PC-9 (cell line): Measurements from ENCODE around the gene EIF4G1. TPM values are rescaled to one million over a fixed set of nuclear protein-coding genes. Genes with fewer than 3 reads are reported as not detected.

Experiments used
- BruUV-seq: library from RNA; stranded (reverse); fragments of 400-500 nt; replicated peaks from 2 replicates; lab custom pipeline; 2021; lab: Mats Ljungman, UMichigan
- CTCF ChIA-PET: fragments of 300-600 bp; sonication (Branson Sonifier 250); formaldehyde crosslinking; loops from one replicate; lab custom pipeline; 2022; ENCODE audit warnings: antibody characterized with exemption; lab: Charles Lee
- POLR2A ChIA-PET: fragments of 300-600 bp; sonication (Branson Sonifier 250); formaldehyde crosslinking; loops from one replicate; lab custom pipeline; 2022; ENCODE audit warnings: antibody characterized with exemption; ENCODE audit not compliant: unreplicated experiment; lab: Charles Lee
- DNase-seq, 2 experiments: peaks; one replicate each; pipeline versions ENCODE4 v3.0.0 to v3.0.0-alpha.2; 2015 to 2022; ENCODE audit warnings: mixed read lengths in 1 of 2
- H2AFZ ChIP-seq: fragments of 200-600 bp; sonication (generic); 2 replicates; pipeline ENCODE4 v1.8.1; 2017; ENCODE audit warnings: antibody characterized with exemption
- H3F3A ChIP-seq: fragments of 200-600 bp; sonication (generic); 2 replicates; pipeline ENCODE4 v1.8.1; 2017; ENCODE audit warnings: antibody characterized with exemption, mild to moderate bottlenecking, low read depth; ENCODE audit not compliant: insufficient read depth
- H3K27ac ChIP-seq: fragments of 200-600 bp; sonication (generic); 2 replicates; pipeline ENCODE4 v1.6.1; 2016; ENCODE audit warnings: mixed run types
- H3K27me3 ChIP-seq: fragments of 200-600 bp; sonication (generic); 2 replicates; pipeline ENCODE4 v1.6.1; 2016; ENCODE audit warnings: low read depth, mixed run types; ENCODE audit not compliant: insufficient read depth
- H3K36me3 ChIP-seq: fragments of 200-600 bp; sonication (generic); 2 replicates; pipeline ENCODE4 v1.6.1; 2016; ENCODE audit warnings: low read depth, mixed run types
- H3K4me1 ChIP-seq: fragments of 200-600 bp; sonication (generic); replicated peaks from 2 replicates; pipeline ENCODE4 v1.6.1; 2016; ENCODE audit warnings: mixed run types; ENCODE audit not compliant: insufficient read depth
- H3K4me2 ChIP-seq: fragments of 200-600 bp; sonication (generic); 2 replicates; pipeline ENCODE4 v1.6.1; 2017; ENCODE audit warnings: mixed run types
- H3K4me3 ChIP-seq: fragments of 200-600 bp; sonication (generic); 2 replicates; pipeline ENCODE4 v1.6.1; 2016; ENCODE audit warnings: mixed run types
- H3K79me2 ChIP-seq: fragments of 200-600 bp; sonication (generic); 2 replicates; pipeline ENCODE4 v1.6.1; 2017; ENCODE audit warnings: low read depth, mixed run types
- H3K9me2 ChIP-seq: fragments of 200-600 bp; sonication (generic); 2 replicates; pipeline ENCODE4 v1.8.1; 2017; ENCODE audit warnings: mild to moderate bottlenecking; ENCODE audit not compliant: insufficient read depth
- H3K9me3 ChIP-seq: fragments of 200-600 bp; sonication (generic); 2 replicates; pipeline ENCODE4 v1.8.1; 2016; ENCODE audit warnings: low read depth; ENCODE audit not compliant: insufficient read depth
- H4K20me1 ChIP-seq: fragments of 200-600 bp; sonication (generic); 2 replicates; pipeline ENCODE4 v1.8.1; 2017; ENCODE audit not compliant: insufficient read depth
- EZH2 ChIP-seq: fragments of 200-600 bp; sonication (generic); IDR thresholded peaks from 2 replicates; pipeline ENCODE4 v1.8.0; 2017; ENCODE audit warnings: antibody characterized with exemption, low read depth
- intact Hi-C: fragments of 100-400 bp; cut with micrococcal nuclease; formaldehyde crosslinking; loops from one replicate; pipeline ENCODE4 v1.10.0; 2022; ENCODE audit not compliant: unreplicated experiment
- total RNA-seq: library from RNA; stranded (reverse); gene quantifications from 2 replicates; pipeline ENCODE4 v1.2.3, GENCODE V29; 2021
- TF ChIP-seq, protein P1 (sequence below): fragments of 200-600 bp; sonication (generic); conservative IDR thresholded peaks from 2 replicates; pipeline ENCODE4 v1.6.1; 2017; ENCODE audit warnings: mixed run types, antibody characterized with exemption, mild to moderate bottlenecking, moderate library complexity

Gene EIF4G1
- total RNA-seq, 1 experiment from 2014 or later = 657 TPM

DNA sequence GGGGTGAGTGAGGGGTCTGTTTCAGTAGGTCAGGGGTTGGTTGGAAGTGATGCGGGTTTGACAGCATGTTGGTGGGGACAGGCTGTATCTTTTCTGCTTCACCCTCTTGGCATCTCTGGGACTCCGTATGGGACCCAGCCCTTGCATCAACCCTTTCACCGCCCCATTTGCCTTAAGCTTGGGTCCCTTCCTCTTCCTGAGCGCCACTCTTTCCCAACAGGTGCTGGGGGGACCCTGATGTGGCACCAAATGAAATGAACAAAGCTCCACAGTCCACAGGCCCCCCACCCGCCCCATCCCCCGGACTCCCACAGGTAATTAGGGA lies 1.1 kb downstream of the EIF4G1 start:
- Histone ChIP-seq H3K9me3 (no peaks in the 10 kb centered on the region), H3K36me3 (peaks cover 32% of the 10 kb centered on the region), H4K20me1 (peaks cover 51% of the 10 kb centered on the region), H3K4me1 (peaks cover 54% of the 10 kb centered on the region), H3F3A (peaks cover 71% of the 10 kb centered on the region), H3K4me3 (peak overlapping the region; percentile 63), H3K4me2 (peak overlapping the region; percentile 75), H3K9me2 (no peaks in the 10 kb centered on the region), H3K27ac (peak overlapping the region; percentile 84), H2AFZ (no peak overlapping the region), H3K27me3 (no peaks in the 10 kb centered on the region), H3K79me2 (peaks cover 55% of the 10 kb centered on the region)
- DNase-seq = no peak
- no TSS peak for BruUV-seq
- ChIA-PET POLR2A (interaction anchor here (0.7 kb wide), 1 partner anchor 13 kb away, joined by 4 read pairs; no protein-coding TSS in a partner anchor), CTCF (interaction anchor here (0.6 kb wide), 1 partner anchor 33 kb away, joined by 13 read pairs; no protein-coding TSS in a partner anchor)
- no peak for TF ChIP-seq EZH2
- intact Hi-C loops = loop anchor here (1.0 kb wide), 1 partner anchor 47 kb away; no protein-coding TSS in a partner anchor

DNA sequence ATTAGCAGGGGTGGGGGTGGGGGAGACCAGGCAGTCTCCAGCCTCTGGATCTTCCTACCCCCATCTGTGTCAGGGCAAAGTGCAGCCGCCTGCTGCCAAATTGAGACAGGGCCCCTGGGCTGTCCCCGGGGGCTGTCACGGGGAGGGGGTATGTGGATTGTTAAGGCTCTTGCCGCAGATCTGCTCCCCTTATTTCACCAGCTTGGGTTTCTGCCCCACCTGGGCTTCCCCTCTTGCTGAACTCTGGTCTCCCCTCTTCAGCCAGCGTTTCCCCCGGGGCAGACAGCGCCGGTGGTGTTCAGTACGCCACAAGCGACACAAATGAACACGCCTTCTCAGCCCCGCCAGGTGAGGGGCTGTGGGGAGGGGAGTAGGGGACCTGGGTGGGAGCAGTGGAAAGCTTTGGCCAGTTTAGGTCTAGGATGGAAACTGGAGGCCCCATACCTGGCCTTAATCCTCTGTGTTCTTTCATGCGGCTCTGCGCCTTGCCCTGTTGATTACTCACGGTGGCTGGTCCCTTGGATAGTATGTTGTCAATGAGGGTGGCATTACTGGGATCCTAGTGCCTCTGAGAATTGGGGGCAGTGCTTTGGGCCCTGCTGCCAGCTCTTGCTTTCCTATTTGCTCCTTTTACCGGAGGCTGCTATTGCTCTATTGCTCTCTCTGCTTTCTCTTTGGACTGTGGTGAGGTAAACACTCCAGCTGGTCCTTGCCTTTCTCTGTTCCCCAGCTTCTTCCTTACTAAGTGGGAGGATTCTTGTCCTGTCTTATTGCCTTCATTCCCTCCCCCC lies 1.7 kb downstream of the EIF4G1 start:
- CTCF ChIA-PET = interaction anchor here (0.6 kb wide), 1 partner anchor 32 kb away, joined by 13 read pairs; no protein-coding TSS in a partner anchor

DNA sequence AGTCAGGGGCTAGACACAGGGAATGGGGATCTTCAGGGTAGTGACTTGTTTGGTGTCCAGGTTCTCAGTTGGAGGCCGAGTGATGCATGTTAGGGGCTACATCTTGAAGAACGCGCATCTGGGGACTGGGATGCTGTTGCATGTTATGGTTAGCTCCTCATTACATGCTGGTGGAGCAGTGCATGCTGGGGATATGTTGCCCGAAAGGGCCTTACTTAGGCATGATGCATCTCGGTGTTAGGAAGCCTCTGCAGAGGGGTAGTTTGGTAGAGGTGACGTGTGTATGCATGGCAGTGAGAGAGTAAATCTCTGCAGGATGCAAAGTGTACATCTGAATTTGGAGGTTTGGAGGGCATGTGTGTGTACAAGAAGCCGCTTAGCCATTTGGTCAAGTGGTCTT lies 2.4 kb downstream of the EIF4G1 start:
- intact Hi-C loops = no loop called here
- no peaks in the 10 kb centered on the region for H3K27me3 ChIP-seq
- peak overlapping the region; percentile 75 for H3K4me2 ChIP-seq
- DNase-seq = no peak
- H3K79me2 ChIP-seq = peaks cover 68% of the 10 kb centered on the region
- H3F3A ChIP-seq = peaks cover 71% of the 10 kb centered on the region
- H2AFZ ChIP-seq = no peak overlapping the region
- BruUV-seq = no TSS peak
- ChIA-PET POLR2A (no interaction called here), CTCF (no interaction called here)
- peaks cover 56% of the 10 kb centered on the region for H3K4me1 ChIP-seq
- TF ChIP-seq EZH2 = no peak
- TF ChIP-seq, protein P1, sequence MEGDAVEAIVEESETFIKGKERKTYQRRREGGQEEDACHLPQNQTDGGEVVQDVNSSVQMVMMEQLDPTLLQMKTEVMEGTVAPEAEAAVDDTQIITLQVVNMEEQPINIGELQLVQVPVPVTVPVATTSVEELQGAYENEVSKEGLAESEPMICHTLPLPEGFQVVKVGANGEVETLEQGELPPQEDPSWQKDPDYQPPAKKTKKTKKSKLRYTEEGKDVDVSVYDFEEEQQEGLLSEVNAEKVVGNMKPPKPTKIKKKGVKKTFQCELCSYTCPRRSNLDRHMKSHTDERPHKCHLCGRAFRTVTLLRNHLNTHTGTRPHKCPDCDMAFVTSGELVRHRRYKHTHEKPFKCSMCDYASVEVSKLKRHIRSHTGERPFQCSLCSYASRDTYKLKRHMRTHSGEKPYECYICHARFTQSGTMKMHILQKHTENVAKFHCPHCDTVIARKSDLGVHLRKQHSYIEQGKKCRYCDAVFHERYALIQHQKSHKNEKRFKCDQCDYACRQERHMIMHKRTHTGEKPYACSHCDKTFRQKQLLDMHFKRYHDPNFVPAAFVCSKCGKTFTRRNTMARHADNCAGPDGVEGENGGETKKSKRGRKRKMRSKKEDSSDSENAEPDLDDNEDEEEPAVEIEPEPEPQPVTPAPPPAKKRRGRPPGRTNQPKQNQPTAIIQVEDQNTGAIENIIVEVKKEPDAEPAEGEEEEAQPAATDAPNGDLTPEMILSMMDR = no peak
- H3K9me3 ChIP-seq = no peaks in the 10 kb centered on the region
- no peaks in the 10 kb centered on the region for H3K9me2 ChIP-seq
- peak overlapping the region; percentile 84 for H3K27ac ChIP-seq
- peaks cover 45% of the 10 kb centered on the region for H3K36me3 ChIP-seq
- peaks cover 64% of the 10 kb centered on the region for H4K20me1 ChIP-seq
- peak overlapping the region; percentile 63; the same call in 1 of the 2 replicates for H3K4me3 ChIP-seq

More for the DNA sequence above, 1.7 kb downstream of the EIF4G1 start:
- peaks cover 71% of the 10 kb centered on the region for H3F3A ChIP-seq
- H3K79me2 ChIP-seq = peaks cover 61% of the 10 kb centered on the region
- no peak overlapping the region for H2AFZ ChIP-seq
- peak overlapping the region; percentile 75 for H3K4me2 ChIP-seq
- BruUV-seq = no TSS peak
- peak overlapping the region; percentile 63 for H3K4me3 ChIP-seq
- H3K27ac ChIP-seq = peak overlapping the region; percentile 84
- H4K20me1 ChIP-seq = peaks cover 57% of the 10 kb centered on the region
- POLR2A ChIA-PET = interaction anchor here (0.7 kb wide), 1 partner anchor 13 kb away, joined by 4 read pairs; no protein-coding TSS in a partner anchor
- H3K4me1 ChIP-seq = peaks cover 56% of the 10 kb centered on the region
- H3K9me3 ChIP-seq = no peaks in the 10 kb centered on the region
- no peaks in the 10 kb centered on the region for H3K9me2 ChIP-seq
- DNase-seq = no peak
- H3K36me3 ChIP-seq = peaks cover 38% of the 10 kb centered on the region
- intact Hi-C loops = loop anchor here (1.0 kb wide), 1 partner anchor 46 kb away; no protein-coding TSS in a partner anchor
- TF ChIP-seq, protein P1 = no peak
- no peak for TF ChIP-seq EZH2
- no peaks in the 10 kb centered on the region for H3K27me3 ChIP-seq
